Adrenal gland (tissue), 12 donors: ENCODE data around the gene TDRD10. TPM values are rescaled to one million over a fixed set of nuclear protein-coding genes. Genes with fewer than 3 reads are reported as not detected.

Source experiments
- DNase-seq, 7 donors: peaks; one replicate each; pipeline ENCODE4 v3.0.0-alpha.2; 2019 to 2020
- H3K27ac ChIP-seq, 5 donors: fragments of 200-600 bp; sonication (generic) in 4 of 5; 1 replicate in 3 of 5; 2 replicates in 2 of 5; pipeline versions ENCODE4 v1.5.1 to v1.8.0; 2016 to 2020; ENCODE audit warnings: mild to moderate bottlenecking in 1 of 5
- H3K27me3 ChIP-seq: fragments of 200-600 bp; 2 replicates; pipeline ENCODE4 v1.8.0; 2021
- H3K36me3 ChIP-seq, 2 donors: fragments of 200-600 bp; replicated peaks in 1 of 2; 1 replicate in 1 of 2; 2 replicates in 1 of 2; pipeline versions ENCODE4 v1.5.1 to v1.8.0; 2018 to 2022
- H3K4me1 ChIP-seq, 2 donors: fragments of 200-600 bp; replicated peaks in 1 of 2; 1 replicate in 1 of 2; 2 replicates in 1 of 2; pipeline versions ENCODE4 v1.5.1 to v1.8.0; 2018 to 2021
- H3K4me3 ChIP-seq, 4 donors: fragments of 200-600 bp; sonication (generic) in 3 of 4; one replicate each; pipeline ENCODE4 v1.5.1; 2016 to 2018
- H3K9me3 ChIP-seq, 3 donors: fragments of 200-600 bp; sonication (generic) in 1 of 3; replicated peaks in 1 of 3; 1 replicate in 2 of 3; 2 replicates in 1 of 3; pipeline versions ENCODE4 v1.5.1 to v1.8.0; 2016 to 2021
- POLR2A ChIP-seq, 2 donors: fragments of 450-650 bp; IDR thresholded peaks; one replicate each; pipeline ENCODE4 v1.6.1; 2017; ENCODE audit warnings: antibody characterized with exemption in 2 of 2, mild to moderate bottlenecking in 2 of 2, moderate library complexity in 1 of 2
- WGBS, 4 donors: extraction: QIAGEN DNeasy Blood & Tissue Kit in 2 of 4; methylation state at CpG; one replicate each; pipeline versions ENCODE4 v1.1.5 to v1.1.7; 2013 to 2017; 5-methylcytosine and 5-hydroxymethylcytosine counted together
- intact Hi-C, 2 donors: fragments of 100-400 bp; cut with DNase I; formaldehyde crosslinking; loops; one replicate each; pipeline versions ENCODE4 v1.14.1 to v1.15.0; 2022 to 2023
- polyA plus RNA-seq, 3 donors: library from polyadenylated mRNA; stranded (reverse); fragments of 200-250 nt in 2 of 3; fragments of 350-450 nt in 1 of 3; fragmentation: Illumina TruSeq in 1 of 3; extraction: RNeasy Lipid Tissue Mini Kit (QIAGEN cat#74804) in 1 of 3; gene quantifications; one replicate each; pipeline ENCODE4 v1.2.3, GENCODE V29; 2013 to 2014
- total RNA-seq, 9 donors: library from RNA; depleted of rRNA in 4 of 9; stranded (reverse); fragments of >200 nt in 4 of 9; fragments of 120-200 nt in 1 of 9; fragmentation: NEBNext Ultra II Directional in 1 of 9; extraction: Animal tissue kit (Norgen Biotek cat#: 25700) in 1 of 9; gene quantifications; one replicate each; pipeline versions ENCODE4 v1.1.0 to v1.2.4, GENCODE V29; 2013 to 2023
- TF ChIP-seq, protein P1 (sequence below), 6 experiments: fragments of 450-650 bp in 4 of 6; fragments of 200-600 bp in 2 of 6; sonication (generic) in 1 of 6; IDR thresholded peaks; 1 replicate in 5 of 6; 2 replicates in 1 of 6; pipeline versions ENCODE4 v1.5.1 to v1.8.0; 2016 to 2021; ENCODE audit warnings: antibody characterized with exemption in 6 of 6, mild to moderate bottlenecking in 2 of 6, moderate library complexity in 1 of 6
- donor health status: healthy with polysubstance abuse.
- donor health status: Bipolar disorder and iron deficiency.
- donor health status: DM: yes; HTN: yes; CAD: no.
- donor health status: DM: no; HTN: no; CAD: no.
- donor health status: DM: no; HTN: no; CAD: no.
- donor health status: DM: yes; HTN: yes; CAD: no.

Gene TDRD10
- total and polyA plus RNA-seq, 12 donors, result 0.55 to 24.9 (median 3.6) TPM; not detected in 1

DNA sequence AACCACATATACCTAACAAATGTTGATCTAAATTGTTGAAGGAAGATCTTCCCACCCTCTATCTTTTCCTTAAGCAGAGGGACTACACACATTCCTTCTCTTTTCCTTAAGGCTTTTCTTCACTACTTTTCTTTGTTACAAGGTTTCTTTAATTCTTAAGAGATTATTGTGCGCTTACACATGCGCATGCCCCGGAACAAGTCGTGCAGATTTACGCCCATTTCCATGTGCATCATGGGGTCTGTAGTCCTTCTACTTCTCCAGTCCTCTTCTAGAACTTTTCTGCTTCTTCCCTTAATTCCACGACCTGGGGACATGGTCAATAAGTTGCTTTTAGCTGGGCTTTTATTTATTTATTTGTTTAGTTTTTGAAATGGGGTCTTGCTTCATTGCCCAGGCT is 63.9 kb downstream of the TDRD10 start:
- Histone ChIP-seq H3K9me3 (no peaks in the 10 kb centered on the region), H3K36me3 (no peaks in the 10 kb centered on the region), H3K4me3 (no peak overlapping the region), H3K4me1 (peaks cover 0 to 8% of the 10 kb centered on the region in 2 donors), H3K27ac (no peak overlapping the region), H3K27me3 (no peaks in the 10 kb centered on the region)
- WGBS, 4 donors, result 83 to 86% (median 84%) methylated on average over 6 of the region's 6 CpGs
- DNase-seq, result no peak
- TF ChIP-seq, protein P1, sequence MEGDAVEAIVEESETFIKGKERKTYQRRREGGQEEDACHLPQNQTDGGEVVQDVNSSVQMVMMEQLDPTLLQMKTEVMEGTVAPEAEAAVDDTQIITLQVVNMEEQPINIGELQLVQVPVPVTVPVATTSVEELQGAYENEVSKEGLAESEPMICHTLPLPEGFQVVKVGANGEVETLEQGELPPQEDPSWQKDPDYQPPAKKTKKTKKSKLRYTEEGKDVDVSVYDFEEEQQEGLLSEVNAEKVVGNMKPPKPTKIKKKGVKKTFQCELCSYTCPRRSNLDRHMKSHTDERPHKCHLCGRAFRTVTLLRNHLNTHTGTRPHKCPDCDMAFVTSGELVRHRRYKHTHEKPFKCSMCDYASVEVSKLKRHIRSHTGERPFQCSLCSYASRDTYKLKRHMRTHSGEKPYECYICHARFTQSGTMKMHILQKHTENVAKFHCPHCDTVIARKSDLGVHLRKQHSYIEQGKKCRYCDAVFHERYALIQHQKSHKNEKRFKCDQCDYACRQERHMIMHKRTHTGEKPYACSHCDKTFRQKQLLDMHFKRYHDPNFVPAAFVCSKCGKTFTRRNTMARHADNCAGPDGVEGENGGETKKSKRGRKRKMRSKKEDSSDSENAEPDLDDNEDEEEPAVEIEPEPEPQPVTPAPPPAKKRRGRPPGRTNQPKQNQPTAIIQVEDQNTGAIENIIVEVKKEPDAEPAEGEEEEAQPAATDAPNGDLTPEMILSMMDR (IDR thresholded peaks at IDR 0.05), result no peak
- no peak for TF ChIP-seq POLR2A (IDR thresholded peaks at IDR 0.05)
- intact Hi-C loops, result loop anchor here in 1 of 2 donors (10.0 kb wide), 1 partner anchor 89 kb away; no protein-coding TSS in a partner anchor

- no peak for TF ChIP-seq POLR2A (IDR thresholded peaks at IDR 0.05)
- TF ChIP-seq, protein P1 (IDR thresholded peaks at IDR 0.05), result peak in 1 of 6 experiments; percentile 31
Measured at GRCh38 chr1:154567386-154568156, 65.6 kb downstream of the TDRD10 start, which contains the start of gene CHRNB2. Gene CHRNB2 (plus strand): TSS chr1:154567778. CDS start chr1:154568045, 267 bp downstream.

DNA sequence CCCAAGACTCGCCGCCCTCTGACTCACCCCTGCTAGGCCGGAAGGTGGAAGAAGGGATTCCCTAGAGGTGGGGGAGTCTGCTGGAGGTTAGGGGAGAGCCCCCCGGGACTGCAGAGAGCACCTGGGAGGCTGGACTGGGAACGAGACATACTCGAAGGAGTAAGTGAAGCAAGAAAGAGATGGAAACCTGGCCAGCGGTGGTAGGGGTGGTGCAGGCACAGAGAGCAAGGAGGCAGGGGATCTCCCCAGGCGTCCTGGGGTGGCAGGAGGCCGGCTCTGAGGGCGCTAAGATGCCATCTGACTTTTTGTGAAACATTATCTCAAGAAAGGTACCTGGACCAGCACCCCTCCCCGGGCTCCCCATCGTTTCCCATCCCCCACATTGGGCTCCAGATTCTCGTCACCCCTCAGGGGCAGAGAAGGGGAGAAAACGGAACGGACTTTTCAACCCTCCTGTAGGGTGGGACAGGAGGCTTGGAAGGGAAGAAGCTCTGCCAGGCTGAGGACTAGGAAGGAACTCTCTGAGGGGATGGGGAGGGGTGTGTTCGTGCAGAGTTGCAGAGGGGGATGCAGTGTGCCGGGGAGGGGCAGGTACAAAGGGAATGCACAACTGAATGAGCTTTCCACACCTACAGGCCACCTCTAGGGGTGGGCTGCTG is 66.3 kb downstream of the TDRD10 start:
- intact Hi-C loops, result loop anchor here in 1 of 2 donors (10.0 kb wide), 1 partner anchor 87 kb away; no protein-coding TSS in a partner anchor

More at GRCh38 chr1:154567386-154568156, 65.6 kb downstream of the TDRD10 start, which contains the start of gene CHRNB2:
- Histone ChIP-seq H3K4me3 (no peak within 1 kb of the TSS), H3K9me3 (no peaks in the 10 kb centered on the region), H3K4me1 (peaks cover 0 to 8% of the 10 kb centered on the region in 2 donors), H3K36me3 (no peaks in the 10 kb centered on the region), H3K27me3 (no peaks in the 10 kb centered on the region), H3K27ac (peak within 1 kb of the TSS in 1 of 5 donors; percentile 34)
- intact Hi-C loops, result loop anchor here in 1 of 2 donors (10.0 kb wide), 1 partner anchor 87 kb away; no protein-coding TSS in a partner anchor
- WGBS, 4 donors, result 2 to 4% (median 2%) methylated on average over 19 to 53 of the region's 53 CpGs
- DNase-seq, result peak; percentile 64 to 81 (median 75)

More for the DNA sequence above, 66.3 kb downstream of the TDRD10 start:
- Histone ChIP-seq H3K36me3 (no peaks in the 10 kb centered on the region), H3K4me1 (peaks cover 0 to 8% of the 10 kb centered on the region in 2 donors), H3K9me3 (no peaks in the 10 kb centered on the region), H3K4me3 (no peak overlapping the region), H3K27me3 (no peaks in the 10 kb centered on the region), H3K27ac (peak overlapping the region in 1 of 5 donors; percentile 34)
- TF ChIP-seq POLR2A (IDR thresholded peaks at IDR 0.05), result no peak
- TF ChIP-seq, protein P1 (IDR thresholded peaks at IDR 0.05), result no peak
- DNase-seq, result no peak
- WGBS, 4 donors, result 32 to 37% (median 35%) methylated on average over 17 of the region's 17 CpGs
